Mammary microvascular endothelial cell (primary cell): ENCODE data around the gene PLA2G12B. TPM values are rescaled to one million over a fixed set of nuclear protein-coding genes. Genes with fewer than 3 reads are reported as not detected.

ENCODE experiments used
- total RNA-seq: library from RNA; depleted of rRNA; stranded (reverse); fragments of >200 nt; gene quantifications from 2 replicates; pipeline ENCODE4 v1.2.3, GENCODE V29; 2015

Gene PLA2G12B
- not detected in 2 replicates for total RNA-seq

GRCh38 chr10:72954596-72955554 is at the start of gene PLA2G12B:
TSS of gene PLA2G12B (minus strand) at chr10:72954806. CDS start at chr10:72954685, 121 bp downstream.

GRCh38 chr10:72893136-72893798 is 61.3 kb downstream of the PLA2G12B start, which contains the start of gene OIT3:
TSS of gene OIT3 (plus strand) at chr10:72893739. CDS start at chr10:72893799, 60 bp downstream.

Other genes with a start within 250 kb of the PLA2G12B start
- not detected in 2 replicates for gene OIT3, start 61.1 kb downstream of the PLA2G12B start, total RNA-seq
- gene P4HA1, start 142.1 kb upstream of the PLA2G12B start, total RNA-seq: 27.5 and 30.8 TPM in 2 replicates
- gene NUDT13, start 155.6 kb upstream of the PLA2G12B start, total RNA-seq: 1.1 and 1.7 TPM in 2 replicates
- 30.6 and 36.9 TPM in 2 replicates for gene ECD, start 213.2 kb upstream of the PLA2G12B start, total RNA-seq
- 6.9 and 10.0 TPM in 2 replicates for gene FAM149B1, start 213.3 kb upstream of the PLA2G12B start, total RNA-seq